Vagina (tissue), 2 donors: ENCODE measurements around the gene POLR1B. TPM values are rescaled to one million over a fixed set of nuclear protein-coding genes. Genes with fewer than 3 reads are reported as not detected.
"Not testable (repeated sequence)": the region's sequence is repeated elsewhere in the genome, so short reads cannot be mapped to it uniquely, and the experiment has no call there.

Experiments
- DNase-seq, 2 donors: peaks; one replicate each; pipeline ENCODE4 v3.0.0-alpha.2; 2017; ENCODE audit errors: extremely low spot score in 2 of 2
- H3K27ac ChIP-seq: fragments of 200-600 bp; sonication (generic); one replicate; pipeline ENCODE4 v1.5.1; 2019
- H3K27me3 ChIP-seq: fragments of 200-600 bp; sonication (generic); one replicate; pipeline ENCODE4 v1.5.1; 2019
- H3K36me3 ChIP-seq, 2 donors: fragments of 200-600 bp; sonication (generic); one replicate each; pipeline ENCODE4 v1.5.1; 2017 to 2019
- H3K4me1 ChIP-seq: fragments of 200-600 bp; sonication (generic); one replicate; pipeline ENCODE4 v1.5.1; 2019
- H3K4me3 ChIP-seq, 2 donors: fragments of 200-600 bp; sonication (generic); 1 replicate in 1 of 2; 2 replicates in 1 of 2; pipeline ENCODE4 v1.5.1; 2016 to 2019
- H3K9me3 ChIP-seq: fragments of 200-600 bp; sonication (generic); one replicate; pipeline ENCODE4 v1.5.1; 2019
- CTCF ChIP-seq, 3 experiments: fragments of 450-650 bp in 2 of 3; fragments of 200-600 bp in 1 of 3; sonication (generic) in 1 of 3; IDR thresholded peaks; one replicate each; pipeline ENCODE4 v1.5.1; 2017 to 2019; ENCODE audit warnings: antibody characterized with exemption in 3 of 3, mild to moderate bottlenecking in 2 of 3, moderate library complexity in 2 of 3
- POLR2A ChIP-seq, 2 donors: fragments of 450-650 bp; IDR thresholded peaks; one replicate each; pipeline ENCODE4 v1.6.1; 2017; ENCODE audit warnings: antibody characterized with exemption in 2 of 2, mild to moderate bottlenecking in 2 of 2, moderate library complexity in 2 of 2
- POLR2AphosphoS5 ChIP-seq, 2 donors: sonication (generic); formaldehyde crosslinking; IDR thresholded peaks; one replicate each; pipeline ENCODE4 v1.9.0; 2017; ENCODE audit warnings: antibody characterized with exemption in 2 of 2, mild to moderate bottlenecking in 2 of 2, low read depth in 1 of 2; ENCODE audit not compliant: insufficient read depth in 1 of 2
- intact Hi-C: fragments of 100-400 bp; cut with DNase I; formaldehyde crosslinking; loops from one replicate; pipeline ENCODE4 v1.15.1; 2023
- total RNA-seq: library from RNA; depleted of rRNA; stranded (reverse); fragments of >200 nt; gene quantifications from one replicate; pipeline ENCODE4 v1.2.3, GENCODE V29; 2016

The POLR1B gene
- total RNA-seq, 1 donor from 2014 or later: 13.3 TPM

DNA sequence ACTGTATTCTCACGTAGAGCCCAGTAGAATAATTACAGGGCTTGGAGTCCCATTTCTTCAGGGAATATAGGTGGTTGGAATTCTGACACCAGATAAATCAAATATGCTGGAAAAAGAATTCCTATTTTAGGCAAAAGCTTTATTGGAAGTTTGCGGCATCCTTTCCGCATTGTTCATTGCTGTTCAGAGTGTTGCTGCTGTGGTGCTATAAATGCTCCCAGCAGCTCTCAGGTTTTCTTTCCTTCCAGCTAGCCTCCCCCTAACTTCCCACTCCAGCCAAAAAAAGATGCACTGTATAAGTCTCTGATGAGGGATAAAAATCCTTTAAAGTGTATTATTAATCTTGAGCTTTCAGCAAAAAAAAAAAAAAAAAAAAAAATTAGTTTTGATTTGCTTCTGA lies 25.5 kb upstream of the POLR1B start:
- TF ChIP-seq POLR2AphosphoS5 (IDR thresholded peaks at IDR 0.05; ENCODE audit: insufficient read depth in 1 of 2, low read depth in 1 of 2) (no peak), POLR2A (IDR thresholded peaks at IDR 0.05) (no peak), CTCF (IDR thresholded peaks at IDR 0.05) (no peak)
- no peaks in the 10 kb centered on the region for H3K4me1 ChIP-seq
- H3K36me3 ChIP-seq: peaks cover 0 to 12% of the 10 kb centered on the region in 2 donors
- intact Hi-C loops: no loop called here
- H3K9me3 ChIP-seq: no peaks in the 10 kb centered on the region
- no peaks in the 10 kb centered on the region for H3K27me3 ChIP-seq
- H3K27ac ChIP-seq: no peak overlapping the region
- DNase-seq: no peak
- no peak overlapping the region for H3K4me3 ChIP-seq

DNA sequence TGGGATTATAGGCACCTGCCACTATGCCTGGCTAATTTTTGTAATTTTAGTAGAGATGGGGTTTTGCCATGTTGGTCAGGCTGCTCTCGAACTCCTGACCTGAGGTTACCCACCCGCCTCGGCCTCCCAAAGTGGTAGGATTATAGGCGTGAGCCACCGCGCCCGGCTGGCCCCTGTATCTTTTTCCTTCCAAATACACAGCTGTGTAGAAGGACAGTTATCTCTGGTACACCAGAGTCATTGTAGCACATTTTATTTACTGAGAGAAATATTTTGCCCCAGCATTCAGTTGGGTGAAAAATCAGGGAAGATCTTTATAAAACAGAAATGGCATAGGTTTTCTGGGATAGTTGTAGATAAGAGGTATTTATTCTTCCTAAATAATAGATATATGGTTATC lies 23.5 kb upstream of the POLR1B start:
- Histone ChIP-seq H3K4me3 (no peak overlapping the region), H3K9me3 (no peaks in the 10 kb centered on the region), H3K36me3 (peaks cover 0 to 23% of the 10 kb centered on the region in 2 donors), H3K4me1 (no peaks in the 10 kb centered on the region), H3K27me3 (no peaks in the 10 kb centered on the region), H3K27ac (no peak overlapping the region)
- TF ChIP-seq POLR2AphosphoS5 (IDR thresholded peaks at IDR 0.05; ENCODE audit: insufficient read depth in 1 of 2, low read depth in 1 of 2) (no peak), CTCF (IDR thresholded peaks at IDR 0.05) (no peak), POLR2A (IDR thresholded peaks at IDR 0.05) (no peak)
- DNase-seq: no peak
- intact Hi-C loops: no loop called here

DNA sequence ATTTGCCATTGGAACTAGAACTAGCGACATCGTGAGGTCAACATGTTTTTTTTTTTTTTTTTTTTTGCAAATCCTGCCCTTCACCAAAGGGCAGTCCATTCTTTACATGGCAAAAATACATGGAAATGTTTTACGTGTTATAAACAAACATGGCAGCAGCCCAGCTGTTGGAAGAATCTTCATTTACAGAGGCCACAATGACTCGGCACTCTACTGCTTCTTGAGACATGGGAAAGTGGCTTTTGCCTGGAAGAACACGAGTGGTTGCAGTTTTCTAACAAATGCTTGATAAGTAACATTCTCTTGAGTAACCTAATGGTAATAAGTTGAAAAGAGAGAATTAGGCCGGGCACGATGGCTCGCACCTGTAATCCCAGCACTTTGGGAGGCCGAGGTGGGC lies 22.8 kb upstream of the POLR1B start:
- no peak overlapping the region for H3K4me3 ChIP-seq
- no peak for DNase-seq
- no peaks in the 10 kb centered on the region for H3K27me3 ChIP-seq
- H3K4me1 ChIP-seq: no peaks in the 10 kb centered on the region
- no peak overlapping the region for H3K27ac ChIP-seq
- intact Hi-C loops: no loop called here
- H3K9me3 ChIP-seq: no peaks in the 10 kb centered on the region
- peaks cover 0 to 19% of the 10 kb centered on the region in 2 donors for H3K36me3 ChIP-seq
- TF ChIP-seq POLR2AphosphoS5 (IDR thresholded peaks at IDR 0.05; ENCODE audit: insufficient read depth in 1 of 2, low read depth in 1 of 2) (no peak), CTCF (IDR thresholded peaks at IDR 0.05) (no peak), POLR2A (IDR thresholded peaks at IDR 0.05) (no peak)

GRCh38 chr2:112520234-112520783 lies 22.0 kb upstream of the POLR1B start:
- H3K9me3 ChIP-seq: no peaks in the 10 kb centered on the region
- intact Hi-C loops: no loop called here
- no peak overlapping the region for H3K4me3 ChIP-seq
- H3K4me1 ChIP-seq: no peaks in the 10 kb centered on the region
- DNase-seq: no peak
- TF ChIP-seq POLR2A (IDR thresholded peaks at IDR 0.05) (no peak), CTCF (IDR thresholded peaks at IDR 0.05) (no peak), POLR2AphosphoS5 (IDR thresholded peaks at IDR 0.05; ENCODE audit: insufficient read depth in 1 of 2, low read depth in 1 of 2) (no peak)
- peaks cover 0 to 19% of the 10 kb centered on the region in 2 donors for H3K36me3 ChIP-seq
- no peaks in the 10 kb centered on the region for H3K27me3 ChIP-seq
- H3K27ac ChIP-seq: no peak overlapping the region

DNA sequence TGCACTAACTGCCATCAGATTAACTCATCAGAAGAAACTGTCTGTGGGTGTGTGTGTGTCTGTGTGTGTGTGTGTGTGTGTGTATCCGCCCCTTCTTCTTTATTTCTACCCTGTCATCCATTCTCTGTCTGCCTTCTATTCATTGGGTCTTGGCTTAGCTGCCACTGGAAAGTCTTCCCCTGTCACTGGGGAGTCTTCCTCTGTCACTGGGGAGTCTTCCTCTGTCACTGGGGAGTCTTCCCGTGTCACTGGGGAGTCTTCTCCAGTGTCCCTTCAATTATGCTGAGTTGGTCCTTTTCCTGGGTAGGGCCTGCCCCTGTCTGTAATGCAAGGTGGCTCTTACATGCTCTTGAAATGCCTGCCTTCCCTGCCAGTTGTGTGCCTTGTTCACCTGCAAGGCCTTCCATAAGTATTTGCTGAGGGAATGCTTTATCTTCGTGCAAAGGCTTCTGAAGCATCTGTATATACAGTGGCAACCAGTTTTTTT lies 18.9 kb upstream of the POLR1B start:
- intact Hi-C loops: no loop called here

DNA sequence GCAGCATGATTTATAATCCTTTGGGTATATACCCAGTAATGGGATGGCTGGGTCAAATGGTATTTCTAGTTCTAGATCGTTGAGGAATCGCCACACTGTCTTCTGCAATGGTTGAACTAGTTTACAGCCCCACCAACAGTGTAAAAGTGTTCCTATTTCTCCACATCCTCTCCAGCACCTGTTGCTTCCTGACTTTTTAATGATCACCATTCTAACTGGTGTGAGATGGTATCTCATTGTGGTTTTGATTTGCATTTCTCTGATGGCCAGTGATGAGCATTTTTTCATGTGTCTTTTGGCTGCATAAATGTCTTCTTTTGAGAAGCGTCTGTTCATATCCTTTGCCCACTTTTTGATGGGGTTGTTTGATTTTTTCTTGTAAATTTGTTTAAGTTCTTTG lies 18.0 kb upstream of the POLR1B start:
- H3K9me3 ChIP-seq, H3K4me3 ChIP-seq, H3K27ac ChIP-seq, H3K4me1 ChIP-seq, intact Hi-C loops, DNase-seq, H3K27me3 ChIP-seq: not testable (repeated sequence)
- peaks cover 0 to 28% of the 10 kb centered on the region in 2 donors for H3K36me3 ChIP-seq

More for the DNA sequence above, 18.9 kb upstream of the POLR1B start:
- no peaks in the 10 kb centered on the region for H3K9me3 ChIP-seq
- H3K4me1 ChIP-seq: no peaks in the 10 kb centered on the region
- no peak overlapping the region for H3K27ac ChIP-seq
- TF ChIP-seq POLR2AphosphoS5 (IDR thresholded peaks at IDR 0.05; ENCODE audit: insufficient read depth in 1 of 2, low read depth in 1 of 2) (no peak), POLR2A (IDR thresholded peaks at IDR 0.05) (no peak), CTCF (IDR thresholded peaks at IDR 0.05) (no peak)
- DNase-seq: no peak
- H3K27me3 ChIP-seq: no peaks in the 10 kb centered on the region
- no peak overlapping the region for H3K4me3 ChIP-seq
- peaks cover 0 to 19% of the 10 kb centered on the region in 2 donors for H3K36me3 ChIP-seq
